ENCODE results near the gene CYP2J2.

CYP2J2 gene

DNA sequence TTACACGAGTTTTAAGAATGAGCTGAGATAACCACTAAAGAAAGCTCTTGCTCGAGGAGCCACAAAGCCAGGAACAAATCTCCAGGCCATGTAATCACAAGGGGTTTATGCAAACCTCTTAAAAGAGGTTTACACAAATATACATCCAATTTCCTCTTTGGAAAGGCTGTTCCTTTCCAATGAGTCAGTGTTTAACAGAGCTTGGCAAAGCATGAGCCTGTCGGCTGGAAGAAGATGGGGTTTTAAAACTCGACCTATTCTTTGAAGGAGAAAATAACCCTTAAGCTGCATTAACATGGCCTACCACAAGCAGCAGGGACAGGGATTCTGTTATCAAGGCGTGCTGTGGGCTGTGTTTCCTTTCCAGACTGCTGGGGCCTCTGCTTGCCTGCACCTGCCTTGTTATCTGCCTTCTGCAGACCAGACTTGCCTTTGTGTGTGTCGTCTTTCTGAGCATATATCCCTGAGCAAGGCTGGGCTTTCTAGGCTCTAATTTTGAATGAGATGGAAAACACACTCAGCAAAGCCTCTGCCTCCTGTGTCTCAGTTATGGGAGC lies 40.6 kb upstream of the CYP2J2 start:
- H3K4me3 ChIP-seq (ENCODE audit: control insufficient read depth, low read depth, low read length) = no peak overlapping the region
- TF ChIP-seq, protein P1, sequence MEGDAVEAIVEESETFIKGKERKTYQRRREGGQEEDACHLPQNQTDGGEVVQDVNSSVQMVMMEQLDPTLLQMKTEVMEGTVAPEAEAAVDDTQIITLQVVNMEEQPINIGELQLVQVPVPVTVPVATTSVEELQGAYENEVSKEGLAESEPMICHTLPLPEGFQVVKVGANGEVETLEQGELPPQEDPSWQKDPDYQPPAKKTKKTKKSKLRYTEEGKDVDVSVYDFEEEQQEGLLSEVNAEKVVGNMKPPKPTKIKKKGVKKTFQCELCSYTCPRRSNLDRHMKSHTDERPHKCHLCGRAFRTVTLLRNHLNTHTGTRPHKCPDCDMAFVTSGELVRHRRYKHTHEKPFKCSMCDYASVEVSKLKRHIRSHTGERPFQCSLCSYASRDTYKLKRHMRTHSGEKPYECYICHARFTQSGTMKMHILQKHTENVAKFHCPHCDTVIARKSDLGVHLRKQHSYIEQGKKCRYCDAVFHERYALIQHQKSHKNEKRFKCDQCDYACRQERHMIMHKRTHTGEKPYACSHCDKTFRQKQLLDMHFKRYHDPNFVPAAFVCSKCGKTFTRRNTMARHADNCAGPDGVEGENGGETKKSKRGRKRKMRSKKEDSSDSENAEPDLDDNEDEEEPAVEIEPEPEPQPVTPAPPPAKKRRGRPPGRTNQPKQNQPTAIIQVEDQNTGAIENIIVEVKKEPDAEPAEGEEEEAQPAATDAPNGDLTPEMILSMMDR (conservative IDR thresholded peaks at IDR 0.05; ENCODE audit: control insufficient read depth, insufficient read depth, low read depth, low read length) = no peak
- peak; percentile 45 for DNase-seq (ENCODE audit: low read depth)

DNA sequence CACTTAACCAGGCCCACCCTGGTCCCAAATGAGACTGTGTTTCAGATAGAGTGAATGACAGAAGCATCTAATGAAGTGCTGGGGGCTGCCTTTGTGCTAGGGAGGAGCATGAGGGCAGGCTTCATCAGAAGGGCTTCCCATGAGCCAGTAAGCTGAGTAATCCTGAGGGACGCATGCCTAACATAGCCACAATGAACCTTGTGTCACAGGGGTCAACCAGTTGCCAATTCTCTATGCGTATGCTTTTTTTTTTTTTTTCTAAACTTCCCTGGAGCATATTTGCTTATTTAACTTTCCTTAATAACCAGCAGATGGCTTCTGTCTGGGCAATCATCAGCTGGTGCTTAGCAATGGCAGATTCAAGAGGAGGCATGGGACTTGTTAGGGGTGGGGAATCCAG lies 25.5 kb upstream of the CYP2J2 start:
- TF ChIP-seq, protein P1 (conservative IDR thresholded peaks at IDR 0.05; ENCODE audit: control insufficient read depth, insufficient read depth, low read depth, low read length) = no peak
- DNase-seq (ENCODE audit: low read depth) = peak; percentile 66
- H3K4me3 ChIP-seq (ENCODE audit: control insufficient read depth, low read depth, low read length) = no peak overlapping the region

DNA sequence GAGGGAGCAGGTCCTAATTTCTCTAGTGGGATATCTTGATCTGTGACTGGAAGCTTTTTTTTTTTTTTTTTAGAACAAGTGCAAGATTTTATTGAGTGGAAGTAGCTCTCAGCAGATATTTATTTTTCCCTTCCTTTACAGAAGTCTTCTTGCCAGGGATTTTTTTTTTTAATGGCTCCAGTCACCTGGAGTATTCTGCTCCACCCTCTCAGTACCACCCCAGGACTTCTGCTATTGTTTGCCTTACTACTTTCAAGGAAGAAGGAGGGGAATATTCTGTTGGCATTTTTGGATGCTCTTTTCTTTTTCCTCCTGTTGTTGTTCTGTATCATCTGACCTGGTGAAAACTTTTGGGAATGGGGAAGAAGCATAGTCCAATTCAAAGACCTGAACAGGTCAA lies 23.1 kb upstream of the CYP2J2 start:
- no peak for DNase-seq (ENCODE audit: low read depth)
- H3K4me3 ChIP-seq (ENCODE audit: control insufficient read depth, low read depth, low read length) = no peak overlapping the region
- TF ChIP-seq, protein P1 (conservative IDR thresholded peaks at IDR 0.05; ENCODE audit: control insufficient read depth, insufficient read depth, low read depth, low read length) = no peak

DNA sequence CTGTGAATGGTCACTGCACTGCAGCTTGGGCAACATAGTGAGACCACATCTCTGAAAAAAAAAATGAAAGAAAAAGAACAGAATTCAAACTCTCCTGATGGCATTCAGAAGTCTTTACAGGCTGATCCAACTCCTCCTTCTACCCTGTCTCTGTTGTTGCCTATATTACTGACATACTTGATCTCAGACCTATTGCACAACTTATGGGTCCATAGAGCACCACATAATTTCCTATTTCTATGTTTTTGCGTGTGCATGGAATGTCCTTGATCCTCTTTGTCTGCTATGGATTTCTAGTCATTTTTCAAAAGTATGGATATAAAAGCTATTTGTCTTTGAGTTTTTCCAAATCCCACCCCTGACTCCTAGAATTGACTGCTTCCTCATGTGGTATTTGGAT lies 22.4 kb upstream of the CYP2J2 start:
- DNase-seq (ENCODE audit: low read depth) = no peak
- TF ChIP-seq, protein P1 (conservative IDR thresholded peaks at IDR 0.05; ENCODE audit: control insufficient read depth, insufficient read depth, low read depth, low read length) = no peak
- no peak overlapping the region for H3K4me3 ChIP-seq (ENCODE audit: control insufficient read depth, low read depth, low read length)

DNA sequence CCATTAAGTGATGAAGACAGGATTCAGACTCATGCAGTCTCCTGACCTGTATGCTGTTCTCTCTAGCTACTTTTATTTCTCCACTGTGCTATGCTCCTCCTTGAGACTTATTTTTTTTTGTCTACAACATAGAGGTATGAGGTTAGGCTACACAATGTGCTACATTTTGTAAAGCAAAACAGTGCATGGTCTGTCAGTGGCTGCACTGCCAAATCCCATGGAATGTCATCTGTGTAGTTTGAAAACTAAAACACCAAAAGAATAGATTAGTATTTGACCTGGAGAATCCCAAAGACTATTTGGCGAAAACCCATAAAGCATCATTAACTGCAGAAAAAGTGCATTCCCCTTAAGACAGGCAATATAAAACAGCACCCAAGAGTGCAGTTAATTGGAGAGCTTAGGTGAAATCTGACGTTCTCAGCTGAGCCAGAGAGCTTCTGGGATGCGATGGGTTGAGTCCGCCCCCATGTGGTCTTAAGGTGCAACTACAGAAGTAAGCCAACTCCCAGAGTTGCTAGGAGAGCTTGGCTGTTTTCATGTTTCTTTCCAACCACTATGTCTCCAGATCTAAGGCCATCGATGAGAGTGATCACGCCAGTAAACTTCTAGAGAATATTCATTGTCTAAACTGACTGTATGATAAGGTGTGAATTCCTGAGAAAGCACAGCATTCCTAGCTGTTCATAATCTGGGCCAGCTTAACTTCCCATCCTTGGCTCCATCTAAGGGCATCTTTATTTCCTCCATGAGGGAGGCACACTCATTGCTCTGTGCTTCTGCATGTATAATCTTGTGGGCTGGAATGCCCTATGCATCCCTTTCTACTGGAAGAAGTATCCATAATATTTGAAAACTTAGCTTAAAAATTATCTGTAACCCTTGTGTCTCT lies 20.7 kb upstream of the CYP2J2 start:
- H3K4me3 ChIP-seq (ENCODE audit: control insufficient read depth, low read depth, low read length) = no peak overlapping the region
- TF ChIP-seq, protein P1 (conservative IDR thresholded peaks at IDR 0.05; ENCODE audit: control insufficient read depth, insufficient read depth, low read depth, low read length) = peak; percentile 96
- peak; percentile 70 for DNase-seq (ENCODE audit: low read depth)

DNA sequence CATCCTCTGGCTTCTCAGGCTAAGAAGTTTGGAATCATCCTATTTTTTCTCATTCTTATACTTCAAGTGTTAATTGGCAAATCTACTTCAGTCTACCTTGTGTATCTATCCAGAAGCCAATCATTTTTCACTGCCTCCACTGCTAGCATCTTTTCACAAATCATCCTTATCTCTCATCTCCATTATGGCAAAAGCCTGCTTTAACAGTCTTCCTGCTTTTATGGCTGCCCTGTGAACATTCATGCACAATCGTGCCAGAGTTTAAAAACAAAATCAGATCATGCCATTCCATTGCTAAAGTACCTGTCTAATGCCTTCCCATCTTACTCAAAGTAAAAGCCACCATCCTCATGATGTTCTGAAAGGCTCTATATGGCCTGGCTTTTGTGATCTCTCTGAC lies 19.2 kb upstream of the CYP2J2 start:
- H3K4me3 ChIP-seq (ENCODE audit: control insufficient read depth, low read depth, low read length) = no peak overlapping the region
- TF ChIP-seq, protein P1 (conservative IDR thresholded peaks at IDR 0.05; ENCODE audit: control insufficient read depth, insufficient read depth, low read depth, low read length) = no peak
- no peak for DNase-seq (ENCODE audit: low read depth)
